Measurements from ENCODE around the gene CCL1. TPM values are rescaled to one million over a fixed set of nuclear protein-coding genes. Genes with fewer than 3 reads are reported as not detected.

The CCL1 gene
- total RNA-seq, 1 experiment from 2014 or later: not detected

Other genes with a start within 250 kb of the CCL1 start
- 1,648 and 1,969 TPM in 2 replicates for gene CCL2, start 107.9 kb downstream of the CCL1 start, total RNA-seq (2014; rRNA removed; shearing (Covaris generic))
- gene CCL7, start 93.0 kb downstream of the CCL1 start, total RNA-seq (2014; rRNA removed; shearing (Covaris generic)): 0.21 and 1.5 TPM in 2 replicates
- gene CCL11, start 77.5 kb downstream of the CCL1 start, total RNA-seq (2014; rRNA removed; shearing (Covaris generic)): not detected in 2 replicates
- gene CCL8, start 43.8 kb downstream of the CCL1 start, total RNA-seq (2014; rRNA removed; shearing (Covaris generic)): not detected in 2 replicates
- not detected in 2 replicates for gene CCL13, start 6.8 kb downstream of the CCL1 start, total RNA-seq (2014; rRNA removed; shearing (Covaris generic))
- not detected in 2 replicates for gene TMEM132E, start 216.3 kb upstream of the CCL1 start, total RNA-seq (2014; rRNA removed; shearing (Covaris generic))

Measured in Daoy (cell line).